Astrocyte (in vitro differentiated cells and primary cell): Measurements from ENCODE around the gene ATP13A4.

Source experiments
- CTCF ChIP-seq: IDR thresholded peaks from 2 replicates; pipeline ENCODE4 v1.5.1; 2011; ENCODE audit warnings: low read depth, mild to moderate bottlenecking, inconsistent platforms, low read length, moderate library complexity; ENCODE audit not compliant: insufficient read depth
- EZH2 ChIP-seq: IDR thresholded peaks from 2 replicates; pipeline ENCODE4 v1.6.1; 2012; ENCODE audit warnings: mild to moderate bottlenecking, low read length, inconsistent platforms; ENCODE audit not compliant: insufficient read depth

GRCh38 chr3:193354423-193354822 is 200.3 kb downstream of the ATP13A4 start:
- TF ChIP-seq CTCF, result no peak
- no peak for TF ChIP-seq EZH2
